IPS-18c (cell line): ENCODE results near the gene SAXO2.
"Not testable (repeated sequence)": the region's sequence is repeated elsewhere in the genome, so short reads cannot be mapped to it uniquely, and the experiment has no call there.

Experiments used
- H3K4me3 ChIP-seq: 2 replicates; pipeline ENCODE4 v1.7.0; 2013; ENCODE audit warnings: low read depth, mild to moderate bottlenecking, low read length, moderate library complexity; ENCODE audit not compliant: insufficient read depth
- H3K9me3 ChIP-seq: one replicate; pipeline ENCODE4 v1.6.1; 2013; ENCODE audit warnings: mild to moderate bottlenecking, low read length, moderate library complexity; ENCODE audit not compliant: control insufficient read depth, insufficient read depth

SAXO2 gene

GRCh38 chr15:82322488-82322887 is 59.9 kb downstream of the SAXO2 start:
- not testable (repeated sequence) for H3K9me3 ChIP-seq, H3K4me3 ChIP-seq

GRCh38 chr15:82324831-82325230 is 62.2 kb downstream of the SAXO2 start:
- not testable (repeated sequence) for H3K4me3 ChIP-seq, H3K9me3 ChIP-seq

GRCh38 chr15:82325646-82326045 is 63.0 kb downstream of the SAXO2 start:
- H3K9me3 ChIP-seq, H3K4me3 ChIP-seq: not testable (repeated sequence)

- not testable (repeated sequence) for H3K9me3 ChIP-seq, H3K4me3 ChIP-seq
Observed at GRCh38 chr15:82326896-82327295, 64.3 kb downstream of the SAXO2 start.

- not testable (repeated sequence) for H3K4me3 ChIP-seq, H3K9me3 ChIP-seq
Observed at GRCh38 chr15:82327372-82327771, 64.8 kb downstream of the SAXO2 start.

DNA sequence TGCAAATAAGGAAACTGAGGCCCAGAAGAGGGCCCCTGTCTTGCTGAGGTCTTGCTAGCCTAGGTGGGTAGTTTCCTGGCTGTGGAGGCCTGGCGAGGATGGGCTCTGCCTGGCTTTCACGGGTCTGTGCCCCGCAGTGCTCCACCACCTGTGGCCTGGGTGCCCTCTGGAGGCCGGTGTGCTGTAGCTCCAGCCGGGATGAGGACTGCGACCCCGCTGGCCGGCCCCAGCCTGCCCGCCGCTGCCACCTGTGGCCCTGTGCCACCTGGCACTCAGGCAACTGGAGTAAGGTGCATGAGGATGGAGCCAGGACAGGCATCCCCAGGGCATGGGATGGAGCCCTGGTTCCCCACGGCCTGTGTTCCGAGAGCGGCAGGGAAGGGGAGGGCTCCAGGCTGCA is 66.4 kb downstream of the SAXO2 start:
- not testable (repeated sequence) for H3K4me3 ChIP-seq, H3K9me3 ChIP-seq

DNA sequence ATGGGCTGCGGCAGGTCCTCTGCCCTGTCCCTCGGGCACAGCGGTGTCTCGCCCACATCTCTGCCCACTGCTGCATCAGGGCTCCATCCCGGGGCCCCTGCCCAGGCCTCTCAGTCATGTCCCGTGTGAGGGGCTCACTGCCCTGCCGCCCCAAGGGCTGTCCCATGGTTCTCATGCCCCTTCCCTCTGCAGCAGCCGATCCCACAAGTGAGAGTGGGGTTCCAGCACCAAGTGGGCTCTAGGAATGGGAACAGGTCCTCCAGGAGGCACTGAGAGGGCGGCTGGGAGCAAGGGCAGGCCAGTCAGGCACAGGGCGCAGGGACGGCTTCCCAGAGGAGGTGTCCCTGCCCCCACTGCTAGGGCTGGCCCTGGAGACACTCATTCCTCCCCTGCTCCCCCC is 68.3 kb downstream of the SAXO2 start:
- H3K4me3 ChIP-seq, H3K9me3 ChIP-seq: not testable (repeated sequence)

GRCh38 chr15:82331576-82332304 is 69.1 kb downstream of the SAXO2 start:
- not testable (repeated sequence) for H3K9me3 ChIP-seq, H3K4me3 ChIP-seq

DNA sequence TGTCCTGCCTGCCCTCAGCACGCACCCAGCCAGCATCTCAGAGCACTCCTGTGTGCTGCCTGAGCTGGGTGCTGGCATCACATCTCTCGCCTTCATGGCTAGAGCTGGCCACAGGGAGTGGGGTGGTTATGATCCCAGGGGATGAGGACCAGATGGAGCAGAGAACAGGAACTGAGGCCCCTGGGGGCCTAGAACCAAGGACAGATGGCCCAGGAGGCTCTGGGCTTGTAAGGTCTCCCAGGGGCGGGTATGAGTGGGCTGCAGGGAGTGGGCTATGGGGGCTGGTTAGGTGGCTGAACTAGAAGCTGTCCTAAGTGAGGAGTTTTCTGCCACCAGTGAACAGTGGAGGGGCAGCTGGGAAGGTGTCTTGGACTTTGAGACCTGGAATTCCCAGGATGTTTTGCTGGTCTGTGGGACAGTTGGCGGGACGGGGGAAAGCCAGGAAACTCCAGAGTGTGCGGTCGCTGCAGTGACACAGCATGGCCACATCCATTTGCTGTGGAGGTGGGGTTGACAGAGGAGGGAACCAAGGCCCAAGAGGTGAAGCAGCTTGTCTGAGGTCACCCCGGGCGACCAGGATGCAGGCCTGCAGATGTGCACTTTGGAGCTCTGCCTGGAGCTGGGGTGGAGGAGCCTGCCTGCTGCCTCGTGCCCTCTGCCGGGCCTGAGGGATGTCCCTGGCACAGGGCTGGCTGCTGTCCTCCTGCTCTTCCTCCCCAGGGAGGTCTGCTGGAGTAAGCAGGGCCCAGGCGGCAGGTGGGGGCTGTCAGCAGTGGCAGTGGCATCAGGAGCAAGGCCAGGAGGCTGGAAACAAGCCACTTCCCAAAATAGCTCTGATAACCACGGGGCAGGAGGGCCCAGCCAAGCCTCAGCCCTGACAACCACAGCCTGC is 70.3 kb downstream of the SAXO2 start:
- H3K9me3 ChIP-seq, H3K4me3 ChIP-seq: not testable (repeated sequence)

DNA sequence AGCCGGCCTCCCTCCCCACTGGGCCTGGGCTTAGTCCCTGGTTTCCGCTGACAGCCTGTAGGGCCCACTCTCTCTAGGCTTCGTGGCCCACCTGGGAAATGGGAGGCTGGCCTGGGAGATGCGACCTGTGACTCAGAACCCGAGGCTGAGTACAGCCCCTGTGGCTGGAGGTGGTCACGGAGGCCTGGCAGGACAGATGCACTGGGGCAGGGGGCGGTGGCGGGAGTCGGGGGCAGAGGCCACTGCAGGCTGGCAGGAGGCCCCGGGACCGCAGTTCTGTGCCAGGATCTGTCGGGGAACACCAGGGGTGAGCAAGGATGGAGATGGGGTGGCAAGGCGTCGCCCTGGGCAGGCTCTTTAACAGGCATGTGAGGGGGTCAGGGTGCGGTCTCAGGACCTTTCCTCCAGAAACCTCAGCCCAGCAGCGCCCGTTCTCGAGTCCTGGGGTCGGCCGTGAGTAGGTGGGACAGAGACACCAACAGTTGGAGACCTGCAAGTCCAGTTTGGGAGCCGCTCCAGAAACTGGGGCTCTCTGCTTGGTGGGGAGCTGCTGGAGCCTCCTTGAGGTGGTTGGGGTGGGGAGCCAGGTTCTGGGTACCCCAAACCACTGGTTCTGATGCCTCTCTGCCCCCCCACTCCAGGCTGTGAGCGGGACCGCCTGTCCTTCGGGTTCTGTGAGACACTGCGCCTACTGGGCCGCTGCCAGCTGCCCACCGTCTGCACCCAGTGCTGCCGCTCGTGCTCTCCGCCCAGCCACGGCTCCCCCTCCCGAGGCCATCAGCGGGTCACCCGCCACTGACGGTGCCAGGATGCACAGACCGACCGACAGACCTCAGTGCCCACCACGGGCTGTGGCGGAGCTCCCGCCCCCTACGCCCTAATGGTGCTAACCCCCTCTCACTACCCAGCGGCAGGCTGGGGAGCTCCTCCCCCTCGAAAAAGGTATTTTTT is 71.3 kb downstream of the SAXO2 start:
- H3K9me3 ChIP-seq, H3K4me3 ChIP-seq: not testable (repeated sequence)
